Fibroblast of villous mesenchyme (primary cell): ENCODE data around the gene CTNNAL1. TPM values are rescaled to one million over a fixed set of nuclear protein-coding genes. Genes with fewer than 3 reads are reported as not detected.
A peak's percentile ranks its signal among the peaks of the same experiment; 100 is the strongest.

Source experiments
- DNase-seq: peaks from one replicate; pipeline ENCODE4 v3.0.0-alpha.2; 2010; ENCODE audit warnings: low read depth
- H3K4me3 ChIP-seq: 2 replicates; pipeline ENCODE4 v1.5.1; 2011; ENCODE audit warnings: low read depth, mild to moderate bottlenecking, low read length
- CTCF ChIP-seq: IDR thresholded peaks from 2 replicates; pipeline ENCODE4 v1.5.1; 2012; ENCODE audit warnings: low read depth, mild to moderate bottlenecking, low read length; ENCODE audit not compliant: insufficient read depth
- total RNA-seq: library from RNA; depleted of rRNA; stranded (reverse); fragments of >200 nt; gene quantifications from 2 replicates; pipeline ENCODE4 v1.2.3, GENCODE V29; 2012

The CTNNAL1 gene
- total RNA-seq, 1 donor = 155 TPM

- TF ChIP-seq CTCF = no peak
- no peak for DNase-seq
- H3K4me3 ChIP-seq = no peak overlapping the region
Observed at GRCh38 chr9:109017493-109017892, 4.2 kb upstream of the CTNNAL1 start.

GRCh38 chr9:109017061-109017460 is 3.8 kb upstream of the CTNNAL1 start:
- no peak for DNase-seq
- TF ChIP-seq CTCF = no peak
- no peak overlapping the region for H3K4me3 ChIP-seq

- no peak overlapping the region for H3K4me3 ChIP-seq
- no peak for TF ChIP-seq CTCF
- DNase-seq = no peak
Observed at GRCh38 chr9:109016132-109016531, 2.8 kb upstream of the CTNNAL1 start.

- no peak overlapping the region for H3K4me3 ChIP-seq
- no peak for DNase-seq
- TF ChIP-seq CTCF = no peak
Observed at GRCh38 chr9:109014608-109015280, 1.4 kb upstream of the CTNNAL1 start.

- DNase-seq = peak; percentile 70
- TF ChIP-seq CTCF = no peak
- H3K4me3 ChIP-seq = peak overlapping the region; percentile 59
Observed at GRCh38 chr9:109013679-109014607, 644 bp upstream of the CTNNAL1 start.

- H3K4me3 ChIP-seq = peak overlapping the region; percentile 70
- TF ChIP-seq CTCF = no peak
- DNase-seq = peak; percentile 93
Observed at GRCh38 chr9:109012009-109012875, 1.1 kb downstream of the CTNNAL1 start.
